ENCODE measurements around the gene RAB43. TPM values are rescaled to one million over a fixed set of nuclear protein-coding genes. Genes with fewer than 3 reads are reported as not detected.
"Not testable (repeated sequence)": the region's sequence is repeated elsewhere in the genome, so short reads cannot be mapped to it uniquely, and the experiment has no call there.

The RAB43 gene
- total RNA-seq, 1 experiment from 2014 or later, result 36.8 TPM

DNA sequence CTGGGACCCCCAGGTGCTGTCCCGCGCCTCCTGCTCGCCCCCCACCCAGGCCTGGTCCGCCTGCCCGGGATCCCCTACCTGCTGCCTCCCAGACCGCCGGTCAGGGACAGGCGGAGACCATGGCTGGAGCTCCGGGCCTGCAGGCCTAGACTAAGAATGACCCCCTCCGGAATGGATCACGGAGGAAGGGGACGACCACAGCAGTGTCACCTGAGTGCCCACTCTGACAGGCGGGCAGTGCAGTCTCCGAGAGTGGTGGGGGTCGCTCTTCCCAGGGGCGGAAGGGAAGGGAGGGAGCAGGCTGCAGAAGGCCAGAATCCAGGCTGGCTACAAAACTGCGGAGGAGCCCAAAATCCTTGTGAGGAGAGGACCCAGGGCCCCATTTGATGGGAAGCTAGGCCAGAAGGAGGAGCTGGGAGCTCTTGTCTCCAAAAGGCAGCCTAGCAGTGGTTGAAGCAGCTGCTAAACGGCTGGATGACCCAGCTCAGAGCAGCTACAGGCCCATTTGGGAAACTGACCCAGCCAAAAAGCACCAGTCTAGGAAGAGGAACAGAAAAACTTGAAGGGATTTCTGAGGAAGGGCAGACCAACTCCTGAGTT is 908 bp upstream of the RAB43 start:
- DNase-seq (ENCODE audit: low spot score), result peak; percentile 34

DNA sequence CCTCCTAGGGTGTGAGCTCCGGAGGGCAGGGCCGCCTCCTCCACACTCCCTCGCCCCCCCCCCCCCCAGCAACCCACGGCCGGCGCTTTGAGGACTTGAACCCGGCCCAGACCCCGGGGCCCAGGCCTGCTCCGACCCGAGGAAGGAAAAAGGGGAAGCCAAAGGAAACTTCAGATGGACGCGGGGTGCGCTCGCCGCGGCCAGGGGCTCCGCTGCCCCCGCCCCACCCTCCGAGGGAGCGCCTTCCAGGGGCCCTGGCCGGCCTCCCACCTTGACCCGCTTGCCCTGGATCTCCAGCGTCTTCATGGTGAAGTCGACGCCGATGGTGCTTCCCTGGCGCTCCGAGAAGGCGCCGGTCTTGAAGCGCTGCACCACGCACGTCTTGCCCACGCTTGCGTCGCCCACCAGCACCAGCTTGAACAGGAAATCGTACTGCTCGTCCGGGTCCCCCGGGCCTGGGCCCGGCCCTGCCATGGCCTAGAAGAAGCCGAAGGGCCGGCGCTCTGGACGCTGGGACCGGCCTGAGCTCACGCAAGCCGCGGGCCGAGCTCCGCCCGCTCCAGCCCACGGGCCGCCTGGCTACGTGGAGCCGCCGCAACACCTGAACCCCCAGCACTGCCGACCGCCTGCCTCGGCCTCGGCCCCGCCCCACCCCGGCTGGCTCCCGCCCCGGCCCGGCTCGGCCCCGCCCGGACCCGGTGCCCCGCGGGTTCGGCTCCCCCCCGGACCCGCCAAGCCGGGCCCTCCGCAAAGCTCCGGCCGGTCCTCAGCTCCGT is 400 bp downstream of the RAB43 start:
- DNase-seq (ENCODE audit: low spot score), result no peak

GRCh38 chr3:129120254-129121004 is 1.2 kb downstream of the RAB43 start:
- DNase-seq (ENCODE audit: low spot score), result peak; percentile 91

DNA sequence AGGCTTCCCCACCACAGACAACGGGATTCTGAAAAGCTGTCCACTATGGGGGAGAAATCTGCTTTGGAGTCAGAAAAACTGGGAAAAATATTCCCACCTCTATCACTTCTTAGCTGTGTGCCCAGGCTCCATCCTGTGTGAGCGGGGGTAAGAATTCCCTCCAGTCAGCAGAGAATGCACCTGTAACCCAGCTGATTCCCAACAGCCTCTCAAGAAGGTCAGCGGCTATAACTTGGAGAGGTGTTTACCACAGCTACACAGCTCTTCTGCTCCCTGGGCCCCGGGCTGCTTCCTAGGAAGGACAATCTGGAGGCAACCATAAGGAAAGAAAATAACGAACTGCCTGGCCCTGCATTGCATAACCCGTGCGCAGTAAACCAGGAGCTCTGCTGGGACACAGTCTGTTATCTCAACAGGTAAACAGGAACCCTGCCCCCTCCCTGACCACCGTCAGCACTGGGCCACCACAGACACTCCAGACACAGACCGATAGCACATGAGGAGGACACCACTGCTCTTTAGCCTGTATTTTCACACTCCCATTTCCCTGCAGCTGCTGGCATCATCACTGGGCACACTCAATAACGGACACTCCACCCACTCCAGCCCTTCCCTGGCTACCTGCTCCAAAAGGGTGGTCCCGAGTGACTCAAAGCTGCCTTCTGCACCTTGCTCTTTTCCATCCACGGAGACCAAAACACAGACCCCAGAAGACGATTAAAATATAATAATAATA is 2.1 kb downstream of the RAB43 start:
- DNase-seq (ENCODE audit: low spot score), result peak; percentile 46

GRCh38 chr3:129118745-129119144 is 2.9 kb downstream of the RAB43 start:
- DNase-seq (ENCODE audit: low spot score), result no peak

DNA sequence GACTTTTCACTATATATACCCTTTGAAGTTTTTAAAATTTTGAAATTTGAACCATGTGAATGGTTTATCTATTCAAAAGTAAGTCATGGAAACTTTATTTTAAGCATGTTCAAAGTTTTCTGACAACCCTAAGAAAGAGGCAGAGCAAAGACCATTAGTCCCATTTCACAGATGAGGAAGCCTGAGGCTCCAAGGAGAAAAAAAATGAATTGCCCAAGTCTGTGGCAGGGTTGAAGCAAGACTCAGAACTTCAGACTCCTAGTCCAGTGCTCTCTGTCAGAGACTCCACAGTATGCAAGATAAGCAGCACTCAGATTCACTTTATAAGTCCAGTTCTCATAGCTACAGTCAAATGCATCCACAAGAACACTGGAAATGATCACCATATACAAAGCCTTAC is 4.5 kb downstream of the RAB43 start:
- no peak for DNase-seq (ENCODE audit: low spot score)

DNA sequence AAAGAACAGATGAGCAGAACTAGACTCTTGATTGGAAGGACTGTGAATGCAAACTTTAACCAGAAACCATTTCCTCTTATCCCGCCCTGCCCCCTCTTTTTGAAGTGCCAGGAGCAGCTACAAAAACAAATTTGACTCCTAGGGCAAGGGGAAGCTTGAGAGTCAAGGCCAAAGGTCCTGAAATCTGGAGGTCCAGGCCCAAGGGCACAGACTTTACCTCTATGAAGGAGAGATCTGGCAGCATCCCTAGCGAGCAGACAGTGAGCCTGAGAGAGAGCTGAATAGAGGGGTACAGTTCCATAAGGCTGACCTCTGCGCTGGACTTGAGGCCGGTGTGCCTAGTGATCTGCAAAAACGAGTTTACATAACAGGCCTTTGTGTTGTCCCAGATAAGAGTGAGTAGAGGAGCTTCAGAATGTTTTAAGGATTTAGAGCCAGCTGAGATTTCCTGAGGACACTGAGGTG is 5.1 kb downstream of the RAB43 start:
- DNase-seq (ENCODE audit: low spot score), result no peak

- no peak for DNase-seq (ENCODE audit: low spot score)
These were observed 7.1 kb downstream of the RAB43 start for GRCh38 chr3:129114455-129114854.

GRCh38 chr3:129112308-129113052 is 9.1 kb downstream of the RAB43 start:
- DNase-seq (ENCODE audit: low spot score), result no peak

- DNase-seq (ENCODE audit: low spot score), result not testable (repeated sequence)
These were observed 10.4 kb downstream of the RAB43 start for GRCh38 chr3:129111076-129111780.

- DNase-seq (ENCODE audit: low spot score), result no peak
These were observed 13.8 kb downstream of the RAB43 start for GRCh38 chr3:129107793-129108192.

DNA sequence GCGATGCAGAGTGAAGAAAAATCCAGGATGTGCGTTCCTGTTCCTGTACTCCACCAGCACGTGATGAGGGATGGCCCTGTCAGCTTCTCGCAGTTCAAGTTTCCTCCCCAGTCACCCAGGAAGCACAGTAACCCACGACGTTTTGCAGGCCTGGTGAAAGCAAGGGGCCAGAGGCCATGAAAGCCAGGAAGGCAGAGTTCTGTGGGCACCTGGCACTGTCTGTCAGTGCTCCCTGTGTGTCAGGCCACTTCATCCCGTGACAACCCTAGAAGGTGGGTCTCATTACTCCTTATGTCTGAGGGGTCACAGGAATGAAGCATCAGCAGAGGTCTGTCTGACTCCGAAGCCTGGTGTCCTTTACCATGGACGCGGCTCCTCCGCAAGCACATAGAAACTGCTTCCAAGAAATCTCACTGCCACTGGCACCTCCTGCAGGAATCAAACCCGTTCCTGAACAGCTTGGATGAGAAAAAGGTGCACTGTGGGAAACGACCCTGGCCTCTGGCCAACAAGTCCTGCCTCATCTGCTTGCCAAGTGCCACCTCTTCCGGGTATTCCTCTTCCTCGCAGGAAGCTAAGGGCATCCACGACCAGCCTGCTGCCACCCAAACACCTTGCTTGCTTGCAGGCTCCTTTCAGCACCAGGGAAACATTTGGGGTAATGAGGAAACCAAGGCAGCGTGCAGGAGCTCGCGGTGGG is 14.6 kb downstream of the RAB43 start:
- peak; percentile 24 for DNase-seq (ENCODE audit: low spot score)

GRCh38 chr3:129106320-129106719 is 15.3 kb downstream of the RAB43 start:
- DNase-seq (ENCODE audit: low spot score), result peak; percentile 39

DNA sequence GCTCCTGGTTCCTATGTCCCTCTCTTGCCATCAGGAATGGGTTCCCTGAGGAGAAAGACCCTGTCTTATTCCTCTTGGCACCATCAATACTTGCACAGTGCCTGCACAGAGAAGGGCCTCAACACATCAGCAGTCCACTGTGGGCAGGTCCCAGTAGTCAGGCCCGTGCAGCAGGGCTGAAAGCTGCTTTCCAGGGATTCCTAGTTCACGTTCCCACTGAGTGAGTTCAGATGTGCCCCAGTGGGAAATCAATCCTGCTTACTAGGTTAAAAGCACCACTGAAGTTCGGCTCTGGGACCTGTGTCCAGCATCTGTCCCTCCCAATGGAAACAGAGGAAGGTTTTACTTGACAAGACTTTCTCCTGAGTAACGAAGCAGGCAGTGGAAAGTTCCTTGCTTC is 15.7 kb downstream of the RAB43 start:
- no peak for DNase-seq (ENCODE audit: low spot score)

DNA sequence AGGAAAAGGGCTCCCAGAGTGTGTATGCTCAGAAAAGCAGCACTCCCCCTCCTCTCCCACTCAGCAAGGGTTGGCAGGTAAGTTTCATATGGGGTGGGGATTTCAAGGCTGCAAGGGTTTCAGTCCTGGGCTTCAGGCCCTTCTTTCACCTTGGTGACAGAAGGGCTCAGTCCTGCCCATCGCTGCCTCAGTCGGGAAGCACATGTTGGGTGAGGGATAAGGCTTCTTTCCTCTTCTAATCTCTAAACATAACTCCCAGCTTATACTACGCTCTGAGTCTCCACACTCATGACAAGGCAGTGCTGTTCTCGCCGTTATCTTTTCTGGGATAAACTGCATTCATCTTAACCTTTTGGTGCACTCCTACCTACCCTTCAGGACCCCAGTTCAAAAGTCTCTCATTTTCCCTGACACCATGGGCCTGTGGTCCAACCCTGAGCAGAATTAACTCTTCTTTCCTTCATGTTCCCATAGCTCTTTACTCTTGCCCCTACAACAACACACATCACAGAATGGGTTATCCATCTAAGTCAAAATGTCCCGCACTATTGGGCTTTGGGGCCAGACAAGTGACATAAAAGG is 17.0 kb downstream of the RAB43 start:
- DNase-seq (ENCODE audit: low spot score), result no peak

- no peak for DNase-seq (ENCODE audit: low spot score)
These were observed 17.6 kb downstream of the RAB43 start for GRCh38 chr3:129104051-129104450.

DNA sequence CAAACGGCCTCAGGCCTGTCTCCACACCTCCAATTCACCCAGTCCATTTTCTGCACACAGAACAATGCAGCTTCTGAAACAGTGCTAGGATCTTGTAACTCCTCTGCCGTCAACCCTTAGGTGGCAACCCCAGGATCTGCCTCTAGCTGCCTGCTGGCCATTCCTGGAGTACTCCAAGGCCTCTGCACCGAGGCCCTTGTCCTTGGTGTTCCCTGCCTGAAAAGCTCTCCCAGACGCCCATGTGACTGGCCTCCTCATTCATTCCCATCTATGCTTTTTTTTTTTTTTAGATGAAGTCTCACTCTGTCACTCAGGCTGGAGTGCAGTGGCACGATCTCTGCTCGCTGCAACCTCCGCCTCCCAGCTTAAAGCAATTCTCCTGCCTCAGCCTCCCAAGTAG is 18.3 kb downstream of the RAB43 start:
- no peak for DNase-seq (ENCODE audit: low spot score)

DNA sequence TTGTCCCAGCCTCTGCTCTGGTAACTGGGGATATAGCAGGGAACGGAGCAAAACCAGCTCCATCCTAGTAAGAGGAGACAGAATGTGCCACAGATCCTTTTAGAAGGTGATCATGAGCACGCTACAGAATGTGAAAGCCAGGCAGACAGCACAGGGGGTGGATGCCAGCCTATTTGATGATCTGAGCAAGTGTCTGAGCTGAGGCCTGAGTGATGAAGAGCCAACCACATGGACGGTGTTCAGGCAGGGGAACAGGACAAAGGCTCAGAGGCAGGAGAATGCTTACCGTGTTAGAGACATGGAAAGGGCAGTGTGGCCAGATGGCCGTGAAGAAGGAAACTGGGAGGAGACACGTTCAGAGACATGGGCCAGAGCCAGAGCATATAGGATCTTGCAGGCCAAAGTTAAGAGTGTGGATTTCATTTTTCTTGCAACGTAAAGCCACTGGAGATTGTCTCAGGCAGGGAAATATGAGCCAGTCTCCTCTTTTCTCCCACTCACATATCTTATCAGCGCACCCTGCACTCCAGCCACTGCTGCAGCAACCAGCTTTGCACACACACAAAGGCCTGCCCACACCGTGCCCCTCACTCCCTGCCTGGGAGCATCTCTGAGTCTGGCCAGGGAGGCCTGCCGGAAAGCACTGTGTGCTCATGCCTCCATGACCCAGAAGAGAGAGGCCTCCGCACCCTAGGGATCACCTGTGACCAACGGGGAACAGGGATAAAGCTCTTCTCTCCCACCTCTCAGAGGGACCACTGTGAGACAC is 20.1 kb downstream of the RAB43 start:
- DNase-seq (ENCODE audit: low spot score), result no peak

DNA sequence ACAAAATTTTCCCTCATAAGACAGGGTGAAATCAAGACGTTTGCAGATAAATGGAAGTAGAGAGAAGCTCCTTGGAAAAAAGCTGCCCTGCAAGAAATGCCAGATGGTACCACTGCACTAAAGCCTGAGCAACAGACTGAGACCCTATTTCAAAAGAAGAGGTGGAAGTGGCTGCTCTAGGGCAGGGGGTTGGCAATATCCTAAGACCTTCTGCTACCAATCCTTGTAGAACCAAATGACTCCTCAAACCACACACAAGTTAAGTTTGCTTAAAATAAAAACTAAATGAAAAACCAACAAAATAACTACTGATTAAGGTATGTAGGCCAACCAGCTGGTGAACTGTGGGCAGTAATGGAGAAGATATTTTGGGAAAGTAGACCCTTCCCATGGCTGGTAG is 21.3 kb downstream of the RAB43 start:
- DNase-seq (ENCODE audit: low spot score), result no peak

All from HT-29 (cell line).